Upper lobe of left lung (tissue), 4 donors: ENCODE measurements around the gene LIAS.

Experiments used
- CTCF ChIP-seq, 6 experiments: fragments of 450-650 bp in 4 of 6; fragments of 200-600 bp in 2 of 6; sonication (generic) in 2 of 6; IDR thresholded peaks; one replicate each; pipeline ENCODE4 v1.5.1; 2016 to 2019; ENCODE audit warnings: antibody characterized with exemption in 6 of 6
- POLR2A ChIP-seq, 4 donors: fragments of 450-650 bp; IDR thresholded peaks; one replicate each; pipeline ENCODE4 v1.5.1; 2016 to 2017; ENCODE audit warnings: antibody characterized with exemption in 4 of 4, mild to moderate bottlenecking in 2 of 4
- POLR2AphosphoS5 ChIP-seq, 2 donors: sonication (generic); formaldehyde crosslinking; IDR thresholded peaks; one replicate each; pipeline ENCODE4 v1.5.1; 2017; ENCODE audit warnings: antibody characterized with exemption in 2 of 2

- TF ChIP-seq CTCF (IDR thresholded peaks at IDR 0.05) (no peak), POLR2AphosphoS5 (IDR thresholded peaks at IDR 0.05) (no peak), POLR2A (IDR thresholded peaks at IDR 0.05) (no peak)
These were observed 8.6 kb downstream of the LIAS start for GRCh38 chr4:39467464-39467863.
